Brain microvascular endothelial cell (primary cell): ENCODE results near the gene APRT.

Experiments
- DNase-seq: peaks from one replicate; pipeline ENCODE4 v3.0.0-alpha.2; 2020
- H3K27ac ChIP-seq: fragments of 250-450 bp; sonication (Bioruptor Pico); 2 replicates; pipeline ENCODE4 v1.5.1; 2020; ENCODE audit warnings: mild to moderate bottlenecking, moderate library complexity
- H3K27me3 ChIP-seq: fragments of 250-450 bp; sonication (Bioruptor Pico); replicated peaks from 2 replicates; pipeline ENCODE4 v1.5.1; 2020; ENCODE audit warnings: mild to moderate bottlenecking
- H3K36me3 ChIP-seq: fragments of 250-450 bp; sonication (Bioruptor Pico); replicated peaks from 2 replicates; pipeline ENCODE4 v1.5.1; 2020; ENCODE audit warnings: mild to moderate bottlenecking
- H3K4me3 ChIP-seq: 2 replicates; pipeline ENCODE4 v1.5.1; 2011; ENCODE audit warnings: low read depth, mild to moderate bottlenecking, control low read depth, low read length, moderate library complexity
- in situ Hi-C: cut with HindIII; loops from 2 replicates; pipeline ENCODE4 v1.10.0; 2017; ENCODE audit warnings: low sequenced_read_pairs, low pct_ligation_motif_present
- TF ChIP-seq, protein P1 (sequence below): IDR thresholded peaks from 2 replicates; pipeline ENCODE4 v1.5.1; 2011; ENCODE audit warnings: low read depth, mild to moderate bottlenecking, moderate library complexity, low read length, control low read depth, inconsistent platforms; ENCODE audit errors: missing control alignments

Gene APRT

DNA sequence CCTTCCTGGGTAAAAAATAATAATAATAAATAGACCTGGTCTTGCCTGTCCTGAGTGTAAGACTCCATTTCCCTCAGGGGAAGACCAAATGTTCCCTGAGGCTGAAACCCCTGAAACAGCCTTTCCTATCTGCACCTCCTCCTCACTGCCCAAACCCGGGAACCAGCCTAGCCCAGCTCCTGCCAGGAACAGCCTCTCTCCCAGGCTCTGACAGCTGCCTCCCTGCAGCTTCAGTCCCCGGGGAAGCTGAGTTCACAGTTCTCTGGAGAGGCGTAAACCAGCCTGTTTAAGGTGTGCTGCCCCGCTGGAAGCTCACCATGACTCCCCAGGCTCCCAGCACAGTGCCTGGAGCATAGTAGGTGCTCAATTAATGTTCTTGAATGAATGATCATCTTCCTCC is 15.4 kb downstream of the APRT start:
- Histone ChIP-seq H3K36me3 (no peaks in the 10 kb centered on the region), H3K27me3 (no peaks in the 10 kb centered on the region), H3K4me3 (no peak overlapping the region), H3K27ac (no peak overlapping the region)
- TF ChIP-seq, protein P1, sequence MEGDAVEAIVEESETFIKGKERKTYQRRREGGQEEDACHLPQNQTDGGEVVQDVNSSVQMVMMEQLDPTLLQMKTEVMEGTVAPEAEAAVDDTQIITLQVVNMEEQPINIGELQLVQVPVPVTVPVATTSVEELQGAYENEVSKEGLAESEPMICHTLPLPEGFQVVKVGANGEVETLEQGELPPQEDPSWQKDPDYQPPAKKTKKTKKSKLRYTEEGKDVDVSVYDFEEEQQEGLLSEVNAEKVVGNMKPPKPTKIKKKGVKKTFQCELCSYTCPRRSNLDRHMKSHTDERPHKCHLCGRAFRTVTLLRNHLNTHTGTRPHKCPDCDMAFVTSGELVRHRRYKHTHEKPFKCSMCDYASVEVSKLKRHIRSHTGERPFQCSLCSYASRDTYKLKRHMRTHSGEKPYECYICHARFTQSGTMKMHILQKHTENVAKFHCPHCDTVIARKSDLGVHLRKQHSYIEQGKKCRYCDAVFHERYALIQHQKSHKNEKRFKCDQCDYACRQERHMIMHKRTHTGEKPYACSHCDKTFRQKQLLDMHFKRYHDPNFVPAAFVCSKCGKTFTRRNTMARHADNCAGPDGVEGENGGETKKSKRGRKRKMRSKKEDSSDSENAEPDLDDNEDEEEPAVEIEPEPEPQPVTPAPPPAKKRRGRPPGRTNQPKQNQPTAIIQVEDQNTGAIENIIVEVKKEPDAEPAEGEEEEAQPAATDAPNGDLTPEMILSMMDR = no peak
- no peak for DNase-seq
- in situ Hi-C loops = no loop called here

DNA sequence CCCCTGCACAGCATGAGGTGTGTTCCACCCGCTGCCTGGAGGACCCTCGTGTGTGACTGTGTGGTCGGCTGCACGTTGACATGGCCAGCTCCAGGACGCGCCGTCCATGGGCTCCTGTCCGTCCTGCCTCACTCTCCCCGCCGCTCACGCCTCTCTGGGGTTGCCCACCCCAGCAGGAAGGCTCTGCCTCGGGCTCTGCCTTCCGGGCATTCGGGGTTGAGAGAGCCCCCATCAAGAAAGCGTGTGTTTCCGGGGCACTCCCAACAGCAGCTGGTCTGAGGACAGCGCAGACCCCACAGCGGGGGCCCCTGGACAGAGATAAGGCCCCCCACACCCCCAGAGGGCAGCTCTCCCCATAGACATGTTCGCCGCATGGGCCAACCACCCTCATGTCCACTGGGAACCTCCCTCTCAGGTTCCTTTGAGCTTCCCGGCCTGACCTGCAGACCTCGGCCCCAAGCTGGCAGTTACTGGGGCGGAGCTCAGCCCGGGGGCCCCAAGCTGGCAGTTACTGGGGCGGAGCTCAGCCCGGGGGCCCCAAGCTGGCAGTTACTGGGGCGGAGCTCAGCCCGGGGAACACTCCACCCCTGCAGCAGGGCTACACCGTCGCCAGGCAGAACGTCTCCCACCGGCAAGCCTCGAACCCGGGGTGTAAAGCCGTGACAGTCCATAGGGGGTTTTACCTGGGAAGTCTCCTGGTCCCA is 18.3 kb downstream of the APRT start:
- no peaks in the 10 kb centered on the region for H3K27me3 ChIP-seq
- DNase-seq = no peak
- no peaks in the 10 kb centered on the region for H3K36me3 ChIP-seq
- H3K4me3 ChIP-seq = no peak overlapping the region
- TF ChIP-seq, protein P1 = no peak
- no peak overlapping the region for H3K27ac ChIP-seq
- in situ Hi-C loops = no loop called here

DNA sequence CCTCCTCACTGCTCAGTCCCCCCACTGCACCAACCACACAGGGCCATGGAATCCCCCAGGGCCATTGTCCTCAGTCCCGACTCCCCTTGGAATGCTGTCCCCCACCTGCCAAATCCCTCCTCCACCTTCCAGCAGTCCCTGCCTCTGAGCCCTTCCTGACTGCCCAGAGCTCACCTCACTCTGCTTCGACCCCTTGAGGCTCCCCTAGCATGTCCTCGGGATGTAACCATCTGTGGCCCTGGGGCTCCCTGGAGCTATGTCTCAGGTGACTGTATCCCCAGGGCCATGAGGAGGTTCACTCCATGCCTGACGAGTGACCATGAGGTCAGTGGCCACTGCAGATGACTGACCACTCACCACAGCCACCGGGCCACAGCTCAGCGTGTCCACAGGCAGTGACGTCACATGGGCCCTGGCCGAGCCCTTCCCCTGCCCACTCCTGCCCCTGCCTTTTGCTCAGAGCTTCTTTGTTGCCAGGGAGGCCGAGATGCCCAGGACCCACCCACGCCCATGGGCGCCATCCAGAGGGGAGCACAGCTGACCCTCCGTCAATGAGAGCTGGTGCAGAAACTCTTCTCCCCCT is 19.0 kb downstream of the APRT start:
- H3K27me3 ChIP-seq = no peaks in the 10 kb centered on the region
- H3K4me3 ChIP-seq = no peak overlapping the region
- H3K27ac ChIP-seq = no peak overlapping the region
- no peak for DNase-seq
- in situ Hi-C loops = no loop called here
- H3K36me3 ChIP-seq = no peaks in the 10 kb centered on the region
- TF ChIP-seq, protein P1 = no peak

DNA sequence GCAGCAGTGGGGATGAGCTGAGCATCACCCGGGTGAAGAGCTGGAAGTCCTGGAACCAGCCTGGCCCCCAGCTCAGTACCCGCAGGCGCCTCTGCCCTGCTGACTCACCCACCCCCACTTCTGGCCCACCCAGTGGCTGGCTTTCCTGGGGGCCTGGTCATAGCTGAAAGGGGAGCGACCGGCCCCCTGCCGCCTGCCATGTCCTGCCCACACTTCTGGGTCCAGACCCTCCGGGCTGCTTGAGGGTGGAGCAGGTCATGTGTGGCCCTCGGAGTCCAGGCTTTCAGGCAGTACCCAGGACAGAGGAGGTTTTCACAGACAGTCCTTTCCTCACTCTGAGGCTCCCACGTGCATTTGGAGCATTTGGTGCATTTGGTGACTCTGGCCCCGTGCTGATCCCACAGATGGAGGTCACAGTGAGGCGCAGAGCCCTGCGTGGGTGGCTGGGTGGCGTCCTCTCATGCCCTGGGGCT is 19.6 kb downstream of the APRT start:
- H3K36me3 ChIP-seq = no peaks in the 10 kb centered on the region
- in situ Hi-C loops = no loop called here
- no peak overlapping the region for H3K4me3 ChIP-seq
- no peak overlapping the region for H3K27ac ChIP-seq
- TF ChIP-seq, protein P1 = no peak
- no peak for DNase-seq
- no peaks in the 10 kb centered on the region for H3K27me3 ChIP-seq

DNA sequence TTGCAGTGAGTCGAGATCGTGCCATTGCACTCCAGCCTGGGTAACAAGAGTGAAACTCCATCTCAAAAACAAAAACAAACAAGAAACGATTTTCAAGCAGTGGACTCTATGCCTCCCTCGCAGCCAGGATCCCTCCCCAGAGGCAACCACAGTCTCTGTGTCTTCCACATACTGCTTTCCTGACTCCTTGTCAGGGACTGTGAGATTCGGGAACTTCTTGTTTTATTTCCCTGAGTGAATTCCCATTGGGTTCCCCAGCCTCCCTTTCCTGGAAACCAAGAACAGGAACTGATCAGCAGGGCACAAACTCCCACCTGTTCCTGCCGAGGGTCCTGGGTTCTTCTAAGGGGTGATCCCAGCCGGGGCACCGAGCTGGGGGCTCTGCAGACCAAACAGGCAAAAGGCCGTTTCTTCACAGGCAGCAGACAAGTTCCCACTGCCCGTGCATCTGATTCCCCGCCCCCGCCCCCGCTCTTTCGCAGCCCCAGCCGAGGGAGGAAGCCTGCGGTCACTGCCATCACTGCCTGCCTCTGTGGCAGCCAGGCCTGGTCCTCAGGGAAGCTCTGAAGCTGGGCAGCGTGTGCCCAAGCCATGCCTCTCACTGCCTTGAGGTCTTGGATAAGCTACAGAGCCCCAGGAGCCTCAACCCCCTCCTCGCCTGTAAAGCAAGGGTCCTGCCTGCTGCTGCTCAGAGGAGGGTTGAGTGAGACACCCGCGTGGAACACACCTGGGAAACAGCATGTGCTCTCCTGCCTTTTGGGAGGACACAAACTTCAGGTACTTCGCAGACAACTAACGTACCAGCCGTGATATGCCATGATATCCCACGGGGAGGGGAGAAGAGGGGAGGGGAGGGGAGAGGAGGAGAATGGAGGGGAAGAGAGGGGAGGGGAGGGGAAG is 21.2 kb downstream of the APRT start:
- TF ChIP-seq, protein P1 = no peak
- H3K36me3 ChIP-seq = no peaks in the 10 kb centered on the region
- H3K27me3 ChIP-seq = no peaks in the 10 kb centered on the region
- DNase-seq = no peak
- H3K4me3 ChIP-seq = no peak overlapping the region
- no peak overlapping the region for H3K27ac ChIP-seq
- in situ Hi-C loops = no loop called here
